ENCODE results near the gene DZIP1.

The DZIP1 gene

DNA sequence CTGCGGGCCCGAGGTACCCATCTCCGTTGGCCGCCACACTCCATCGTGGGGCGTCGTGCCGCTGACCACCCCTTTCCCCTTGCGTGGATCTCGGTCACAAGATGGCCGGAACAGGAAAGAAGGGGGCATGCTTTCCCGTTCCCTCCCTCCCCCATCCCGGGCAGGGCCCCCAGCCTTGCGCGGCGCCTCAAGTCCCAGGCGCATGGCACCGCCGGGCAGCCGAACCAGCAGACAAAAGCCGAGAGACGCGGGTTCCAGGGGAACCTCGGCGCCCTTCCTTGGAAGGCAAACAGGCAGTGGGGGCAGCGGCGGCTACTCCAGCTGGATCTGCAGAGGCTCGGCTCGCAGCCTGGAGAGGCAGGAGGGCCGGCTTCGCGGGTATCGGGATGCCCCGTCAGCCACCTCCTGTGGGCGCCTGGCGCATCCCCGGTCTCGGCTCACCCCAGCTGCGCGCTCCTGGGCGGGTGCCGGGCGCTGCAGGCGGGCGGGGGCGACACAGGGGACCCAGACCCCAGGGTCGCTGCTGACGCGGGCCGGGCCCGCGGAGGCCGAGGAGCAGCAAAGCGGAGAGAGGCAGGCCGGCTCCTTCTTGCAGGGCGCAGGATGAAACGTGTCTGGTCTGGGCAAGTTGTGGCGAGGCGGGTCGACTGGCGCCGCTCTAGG lies 439 bp downstream of the DZIP1 start:
- no peak for DNase-seq (ENCODE audit: low read depth in 2 of 2)

DNA sequence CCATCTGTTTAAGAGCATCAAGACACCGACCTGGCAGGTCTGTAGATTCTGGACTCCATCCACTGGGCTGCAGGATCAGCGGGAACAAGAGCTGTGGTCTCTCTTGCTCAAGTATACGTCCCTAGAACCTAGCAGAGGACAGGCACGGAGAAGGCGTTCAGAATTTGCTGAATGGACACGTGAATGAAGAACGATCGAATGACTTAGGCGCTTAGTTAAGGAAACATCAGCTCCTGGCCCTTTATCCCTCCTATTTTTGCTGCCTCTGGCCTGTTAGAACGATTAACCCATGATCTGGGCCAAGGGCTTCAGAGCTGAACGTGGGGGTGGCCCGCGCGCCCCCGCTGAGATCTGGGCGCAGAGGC lies 953 bp downstream of the DZIP1 start:
- DNase-seq (ENCODE audit: low read depth in 2 of 2): no peak

DNA sequence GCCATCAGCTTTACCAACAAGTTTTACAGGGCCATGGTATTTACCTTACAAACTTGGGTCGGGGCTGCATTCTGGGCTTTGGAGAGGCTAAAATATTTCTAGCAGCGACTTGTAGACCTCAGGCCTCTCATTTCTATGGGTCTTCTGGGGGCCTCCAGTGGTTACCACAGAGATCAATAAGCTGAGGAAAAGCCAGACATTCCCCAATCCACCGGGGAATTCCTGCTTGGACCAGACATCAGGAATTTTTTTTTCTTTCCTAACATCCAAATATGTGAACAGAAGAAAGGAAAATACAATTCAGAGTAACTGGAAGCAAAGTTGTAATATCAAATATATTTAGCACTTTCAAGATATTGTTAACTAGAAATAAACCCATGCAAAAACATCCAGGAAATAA lies 1.5 kb downstream of the DZIP1 start:
- no peak for DNase-seq (ENCODE audit: low read depth in 2 of 2)

DNA sequence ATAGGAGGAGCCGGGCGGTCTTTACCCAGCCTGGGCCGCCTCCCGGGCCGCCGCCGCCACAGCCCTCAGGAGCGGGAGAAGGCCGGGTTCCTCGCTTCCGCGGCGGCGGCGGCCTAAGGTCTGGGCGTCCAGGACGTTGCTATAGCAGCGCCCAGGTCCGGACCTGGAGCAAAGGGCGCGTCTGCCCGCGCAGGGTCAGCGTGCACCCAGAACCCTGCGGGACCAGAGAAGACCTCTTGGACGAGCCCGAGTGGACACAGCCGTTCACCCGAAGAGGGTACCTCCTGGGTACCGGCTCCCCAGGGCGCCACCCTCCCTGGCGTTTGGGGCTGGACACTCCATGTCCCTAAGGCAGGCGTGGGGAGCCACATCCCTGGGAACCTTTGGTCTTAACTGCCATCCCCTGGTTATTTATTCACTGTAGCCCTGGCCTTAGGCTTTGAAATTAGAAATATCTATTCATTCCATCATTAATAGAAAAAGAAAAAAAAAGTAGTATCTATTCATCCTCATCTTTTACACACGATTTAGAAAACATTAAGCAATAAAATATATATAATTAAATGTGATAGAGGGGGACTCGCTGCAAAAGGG lies 2.4 kb downstream of the DZIP1 start:
- no peak for DNase-seq (ENCODE audit: low read depth in 2 of 2)

DNA sequence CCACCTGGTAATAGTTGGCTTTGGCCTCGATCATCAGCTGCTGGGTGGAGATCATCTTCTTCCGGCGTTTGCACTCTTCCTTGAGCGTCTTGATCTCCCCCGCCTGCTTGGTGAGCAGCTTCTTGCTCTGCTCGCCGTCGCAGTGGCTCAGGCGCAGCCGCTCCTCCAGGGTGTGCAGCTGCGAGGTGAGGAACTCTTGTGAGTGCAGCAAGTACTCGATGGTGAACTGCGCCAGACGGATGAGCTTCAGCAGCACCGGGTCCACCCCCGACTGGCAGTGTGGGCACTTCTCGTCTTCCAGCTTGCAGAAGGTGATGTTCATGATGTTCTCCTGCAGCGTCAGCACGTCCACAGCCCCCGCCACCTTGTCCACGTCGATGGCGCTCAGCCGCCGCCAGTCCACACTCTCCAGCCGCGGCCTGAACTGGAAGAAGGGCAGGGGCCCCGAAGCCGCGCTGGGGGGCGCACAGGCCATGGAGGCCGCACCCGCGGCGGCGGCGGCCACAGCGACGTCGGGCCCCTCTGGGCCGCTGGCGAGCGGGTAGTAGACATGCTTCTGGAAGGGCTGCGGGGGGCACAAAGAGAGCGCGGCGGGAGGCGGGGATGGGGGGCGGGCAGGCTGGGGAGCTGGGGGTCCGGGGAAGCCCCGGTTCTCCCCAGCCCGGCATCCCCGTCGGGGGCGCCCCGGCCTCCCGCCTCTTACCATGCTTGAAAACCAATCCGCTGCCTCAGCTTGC lies 3.0 kb downstream of the DZIP1 start:
- no peak for DNase-seq (ENCODE audit: low read depth in 2 of 2)

DNA sequence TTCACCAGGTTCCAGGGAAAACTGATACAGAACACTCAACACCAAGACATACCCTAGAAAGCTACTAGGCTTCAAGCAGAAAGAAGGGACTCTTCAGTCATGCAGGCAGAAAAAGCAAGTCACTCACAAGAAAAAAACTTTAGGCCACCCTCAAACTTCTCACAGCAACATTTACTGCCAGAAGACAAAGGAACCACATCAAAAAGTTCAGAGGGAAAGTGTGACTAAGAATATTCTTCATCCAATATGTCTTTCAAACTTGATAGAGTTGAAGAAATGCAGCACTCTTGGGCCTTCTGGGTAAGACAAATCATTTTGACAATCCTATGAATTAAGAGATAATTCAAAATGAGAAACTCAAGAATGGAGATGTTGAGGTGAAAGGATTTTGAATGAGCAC lies 7.7 kb downstream of the DZIP1 start:
- no peak for DNase-seq (ENCODE audit: low read depth in 2 of 2)

DNA sequence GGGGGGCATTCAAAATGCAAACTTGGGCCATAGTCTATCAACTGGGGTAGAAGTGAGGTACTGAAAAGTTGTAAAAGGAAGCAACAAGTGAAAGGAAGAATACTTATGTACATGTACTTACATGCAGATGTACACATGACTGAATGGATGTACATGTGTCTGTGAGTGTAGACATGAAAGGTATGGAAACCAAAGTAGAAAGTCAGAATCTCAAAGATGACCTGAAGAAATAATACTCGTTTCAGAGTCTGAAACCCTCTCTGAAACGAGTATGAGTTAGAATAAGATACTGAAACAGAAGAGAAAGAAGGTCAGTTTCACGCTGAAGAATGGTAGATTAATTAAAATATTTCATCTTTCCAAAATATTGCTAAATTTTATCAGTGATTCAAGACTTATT lies 13.9 kb downstream of the DZIP1 start:
- DNase-seq (ENCODE audit: low read depth in 2 of 2): no peak

DNA sequence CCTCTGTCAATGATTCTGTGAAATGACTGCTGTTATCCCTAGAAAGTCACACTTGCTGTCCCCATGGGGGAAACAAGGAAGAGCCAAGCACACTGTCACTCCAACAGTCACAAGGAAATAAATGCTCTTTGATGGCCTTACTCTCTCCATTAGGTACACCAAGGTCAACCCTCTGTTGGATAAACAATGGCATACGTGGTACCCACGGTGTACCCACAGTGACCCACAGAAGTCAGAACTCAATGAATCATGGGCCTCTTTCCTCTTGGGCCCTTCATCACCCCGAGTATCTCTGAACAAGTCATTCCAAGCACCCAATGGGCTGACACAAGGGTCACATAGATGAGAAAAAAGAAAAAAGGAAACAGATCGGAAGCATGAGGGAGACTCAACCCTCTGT lies 15.4 kb downstream of the DZIP1 start:
- DNase-seq (ENCODE audit: low read depth in 2 of 2): no peak

DNA sequence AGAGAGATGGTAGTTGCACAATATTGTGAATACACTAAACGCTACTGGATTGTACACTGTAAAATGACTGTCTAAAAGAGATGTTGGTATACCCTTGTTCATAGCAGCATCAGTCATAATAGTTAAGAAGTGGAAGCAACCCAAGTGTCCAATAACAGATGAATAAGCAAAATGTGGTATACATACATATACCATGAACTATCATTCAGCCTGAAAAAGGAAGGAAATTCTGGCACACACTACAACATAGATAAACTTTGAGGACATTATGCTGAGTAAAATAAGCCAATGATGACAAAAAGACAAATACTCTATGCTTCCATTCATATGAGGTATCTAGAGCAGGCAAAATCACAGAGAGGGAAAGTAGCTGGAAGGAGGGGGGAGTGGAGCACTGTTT lies 16.0 kb downstream of the DZIP1 start:
- no peak for DNase-seq (ENCODE audit: low read depth in 2 of 2)

DNA sequence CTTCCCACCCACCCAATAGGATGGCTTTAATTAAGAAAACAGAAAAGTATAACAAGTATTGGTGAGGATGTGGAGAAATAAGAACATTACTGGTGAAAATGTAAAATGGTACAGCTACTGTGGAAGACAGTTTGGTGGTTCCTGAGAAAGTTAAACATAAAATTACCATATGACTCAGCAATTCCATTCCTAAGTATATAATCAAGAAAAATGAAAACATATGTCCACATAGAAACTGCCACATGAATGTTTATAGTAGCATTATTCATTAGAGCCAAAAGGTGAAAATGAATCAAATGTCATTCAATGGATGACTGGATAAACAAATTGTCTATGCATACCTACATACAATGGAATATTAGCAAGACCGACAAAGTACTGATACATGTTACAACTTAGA lies 16.9 kb downstream of the DZIP1 start:
- DNase-seq (ENCODE audit: low read depth in 2 of 2): no peak

DNA sequence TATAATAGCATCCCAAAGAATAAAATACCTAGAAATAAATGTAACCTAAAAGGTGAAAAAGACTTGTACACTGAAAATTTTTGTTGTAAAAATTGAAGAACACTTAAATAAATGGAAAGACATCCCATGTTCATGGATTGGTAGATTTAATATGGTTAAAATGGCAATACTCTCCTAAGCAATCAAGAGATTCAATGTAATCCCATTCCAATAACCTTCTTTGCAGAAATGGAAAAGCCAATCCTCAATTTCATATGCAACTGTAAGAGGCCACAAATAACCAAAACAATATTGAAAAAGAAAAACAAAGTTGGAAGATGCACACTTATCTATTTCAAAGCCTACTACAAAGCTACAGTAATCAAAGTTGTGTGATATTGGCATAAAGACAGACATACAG lies 17.7 kb downstream of the DZIP1 start:
- DNase-seq (ENCODE audit: low read depth in 2 of 2): no peak

DNA sequence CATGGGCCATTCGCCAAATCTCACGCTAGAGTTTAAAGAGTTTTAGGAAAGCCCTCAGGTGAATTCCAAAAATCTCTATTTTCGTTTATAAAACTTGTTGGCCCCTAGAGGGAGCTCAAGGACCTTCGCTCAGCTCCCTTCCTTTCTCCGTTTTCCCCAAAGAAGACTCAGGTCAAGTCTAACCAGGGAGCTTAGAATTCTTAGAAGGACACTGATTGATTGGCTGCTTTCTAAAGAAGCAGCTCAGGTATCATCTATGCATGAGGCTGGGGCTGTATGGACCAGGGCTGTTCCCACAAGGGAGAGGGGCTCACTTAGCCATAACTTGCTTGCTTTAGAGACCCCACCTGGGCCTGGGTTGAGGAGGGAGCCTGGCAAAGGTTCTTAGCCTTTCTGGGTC lies 20.5 kb downstream of the DZIP1 start:
- DNase-seq (ENCODE audit: low read depth in 2 of 2): no peak

DNA sequence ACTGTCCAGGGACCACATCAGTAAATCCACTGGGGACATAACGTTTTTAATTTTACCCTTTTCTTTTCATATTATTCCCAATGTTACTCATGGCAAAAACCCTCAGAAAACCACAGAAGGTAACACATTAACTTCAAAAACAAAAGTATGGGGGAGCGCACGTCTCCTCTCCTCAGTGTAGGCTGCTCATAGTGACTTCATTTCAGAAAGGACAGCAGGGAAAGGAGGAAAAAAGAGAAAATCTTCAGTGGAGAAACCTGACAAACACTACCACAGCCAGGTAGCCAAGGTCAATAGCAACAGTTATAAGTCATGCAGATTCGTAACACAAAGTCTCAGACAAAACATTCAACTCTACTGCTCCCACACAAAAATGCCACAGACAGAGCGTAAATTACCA lies 21.4 kb downstream of the DZIP1 start:
- no peak for DNase-seq (ENCODE audit: low read depth in 2 of 2)

DNA sequence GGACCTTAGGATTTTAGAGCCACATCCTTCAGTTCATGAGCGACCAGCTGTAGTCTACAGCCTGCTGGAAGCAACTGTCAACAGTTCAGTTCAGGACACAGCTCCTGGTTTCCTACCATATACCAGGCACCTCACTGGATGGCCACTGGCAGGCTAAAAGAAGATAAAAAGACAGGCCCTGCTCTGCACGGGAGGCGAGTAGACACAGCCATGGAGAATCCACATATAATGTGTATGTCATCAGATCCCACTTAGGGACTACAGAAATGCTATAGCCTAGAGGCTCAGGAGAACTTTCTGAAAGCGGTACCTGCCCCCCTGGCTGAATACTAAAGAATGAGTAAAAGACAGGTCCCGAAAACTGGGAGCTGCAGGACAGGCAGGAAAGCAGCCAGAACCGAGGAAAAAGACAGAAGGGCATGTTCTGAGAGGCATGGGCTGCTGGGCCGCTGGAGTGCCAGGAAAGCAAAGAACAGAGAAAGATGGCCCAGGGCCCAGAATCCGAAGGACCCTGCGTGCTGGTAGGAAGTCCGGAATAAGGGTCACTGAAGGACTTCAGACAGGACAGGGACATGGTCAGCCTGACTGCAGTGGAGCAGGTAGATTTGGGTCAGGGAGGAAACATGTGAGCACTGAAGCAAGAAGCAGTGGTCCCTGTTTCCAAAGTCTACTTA lies 23.5 kb downstream of the DZIP1 start:
- DNase-seq (ENCODE audit: low read depth in 2 of 2): no peak

DNA sequence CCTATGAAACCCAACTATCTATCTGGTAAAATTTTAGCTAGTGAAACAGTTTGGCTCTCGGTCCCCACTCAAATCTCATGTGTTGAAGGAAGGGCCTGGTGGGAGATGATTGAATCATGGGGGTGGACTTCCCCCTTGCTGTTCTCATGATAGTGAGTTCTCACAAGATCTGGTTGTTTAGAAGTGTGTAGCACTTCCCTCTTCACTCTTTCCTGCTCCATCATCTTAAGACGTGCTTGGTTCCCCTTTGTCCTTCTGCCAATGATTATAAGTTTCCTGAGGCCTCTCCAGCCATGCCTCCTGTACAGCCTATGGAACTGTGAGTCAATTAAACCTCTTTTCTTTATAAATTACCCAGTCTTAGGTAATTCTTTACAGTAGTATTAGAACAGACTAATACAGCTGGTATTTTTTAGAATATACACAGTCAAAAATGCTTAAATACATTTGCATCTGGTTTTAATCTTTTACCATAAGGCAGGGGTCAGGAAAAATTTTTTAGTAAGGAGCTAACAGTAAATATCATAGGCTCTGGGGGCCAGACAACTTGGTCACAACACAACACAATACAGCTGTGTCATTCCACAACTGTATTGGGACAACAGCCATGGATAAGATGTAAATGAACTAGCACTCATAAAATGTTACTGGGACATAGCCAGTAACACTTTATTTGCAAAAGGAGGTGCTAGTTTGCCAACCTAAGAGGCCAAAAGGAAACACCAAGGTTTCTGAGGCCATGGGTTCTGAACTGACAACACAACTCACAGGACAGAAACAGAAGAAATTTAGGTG lies 24.3 kb downstream of the DZIP1 start:
- no peak for DNase-seq (ENCODE audit: low read depth in 2 of 2)

DNA sequence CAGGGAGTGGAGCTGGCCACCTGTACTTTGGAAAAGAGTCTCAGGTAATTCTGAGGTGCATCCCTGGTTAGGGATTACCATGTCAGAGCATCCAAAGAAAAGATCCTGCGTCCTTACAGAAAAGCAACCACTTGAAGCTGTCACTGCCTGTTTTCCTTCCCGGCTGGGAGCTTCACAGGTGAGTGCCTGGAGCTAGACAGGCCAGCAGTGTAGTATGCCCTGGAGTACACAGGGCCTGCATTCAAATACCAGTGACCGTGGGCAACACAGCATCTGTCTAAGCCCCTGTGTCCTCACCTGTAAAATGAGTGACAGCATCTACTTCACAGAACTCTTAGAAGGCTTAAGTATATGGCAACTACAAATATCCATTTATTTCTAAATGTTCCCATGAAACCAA lies 29.0 kb downstream of the DZIP1 start:
- DNase-seq (ENCODE audit: low read depth in 2 of 2): no peak

DNA sequence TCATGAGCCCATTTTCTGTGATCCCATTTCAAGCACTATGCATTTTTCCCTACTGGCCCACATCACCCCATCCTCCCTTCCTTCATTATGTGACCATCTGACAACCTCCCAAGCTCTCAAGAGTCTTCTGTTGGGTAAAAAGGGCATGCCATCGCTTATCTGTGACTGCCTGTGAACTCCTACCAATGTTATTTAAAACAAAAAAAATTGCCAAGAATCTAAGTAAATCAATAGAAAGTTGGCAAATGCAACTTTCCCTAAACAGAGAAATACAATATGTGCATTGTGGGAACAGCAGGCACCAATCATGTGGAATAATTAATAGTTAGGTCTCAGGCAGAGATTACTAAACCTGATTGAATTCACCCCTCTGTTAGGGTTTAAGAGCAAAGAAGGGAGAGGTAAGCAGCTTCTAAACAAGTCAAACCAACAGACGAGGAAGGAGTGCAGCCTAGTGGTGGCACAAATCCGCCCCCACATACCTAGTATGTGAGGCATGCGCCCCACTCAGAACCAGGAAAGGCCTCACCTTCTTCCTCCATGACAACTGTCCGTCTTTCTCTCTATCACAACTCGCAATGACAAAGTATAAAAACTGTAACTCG lies 29.8 kb downstream of the DZIP1 start:
- DNase-seq (ENCODE audit: low read depth in 2 of 2): no peak

DNA sequence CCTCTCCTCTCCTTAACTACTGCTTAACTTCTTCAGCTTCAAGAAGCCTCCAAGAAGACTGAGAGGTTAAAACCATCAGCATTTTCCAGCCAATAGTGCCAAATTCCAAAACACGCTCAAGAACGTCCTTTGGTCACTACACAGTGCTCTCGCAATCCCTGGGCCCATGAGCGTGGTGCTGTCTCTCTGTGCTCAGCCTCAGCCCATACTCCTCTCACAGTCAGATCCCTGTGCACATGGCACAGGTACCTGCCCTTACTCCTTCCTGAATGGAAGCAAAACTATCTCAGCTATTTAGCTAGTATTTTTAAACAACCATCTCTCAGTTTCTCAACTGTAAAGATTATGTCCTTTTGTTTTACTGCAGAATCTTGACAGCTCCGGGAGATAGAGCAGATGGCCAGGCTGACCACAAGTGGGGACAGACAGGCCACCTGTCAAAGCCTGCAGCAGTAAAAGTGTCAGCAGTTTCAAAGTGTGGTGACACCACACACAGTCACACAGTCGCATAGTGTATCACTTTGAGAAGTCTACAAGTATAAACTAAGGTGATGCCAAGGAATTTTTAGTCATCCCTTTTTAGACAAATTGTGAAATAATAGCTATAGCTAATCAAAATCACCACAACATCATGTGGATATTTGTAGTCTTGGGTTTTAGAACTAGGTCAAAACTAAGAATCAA lies 35.7 kb downstream of the DZIP1 start:
- no peak for DNase-seq (ENCODE audit: low read depth in 2 of 2)

DNA sequence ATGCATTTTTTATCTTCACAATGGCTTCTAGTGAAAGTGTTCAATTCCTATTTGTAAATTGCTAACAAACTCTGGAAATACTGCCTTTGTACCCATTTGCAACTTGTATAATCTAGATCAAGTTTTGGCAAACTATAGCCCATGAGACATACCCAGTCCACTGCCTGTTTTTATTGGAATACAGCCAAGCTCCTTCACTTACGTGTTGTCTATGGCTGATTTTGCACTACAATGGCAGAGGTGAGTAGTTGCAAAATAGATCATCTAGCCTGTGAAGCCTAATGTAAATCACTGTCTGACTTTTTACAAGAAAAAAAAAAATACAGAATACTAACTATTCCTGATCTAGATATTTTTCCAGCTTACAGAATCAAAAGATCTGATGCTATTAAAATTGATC lies 37.1 kb downstream of the DZIP1 start:
- no peak for DNase-seq (ENCODE audit: low read depth in 2 of 2)

DNA sequence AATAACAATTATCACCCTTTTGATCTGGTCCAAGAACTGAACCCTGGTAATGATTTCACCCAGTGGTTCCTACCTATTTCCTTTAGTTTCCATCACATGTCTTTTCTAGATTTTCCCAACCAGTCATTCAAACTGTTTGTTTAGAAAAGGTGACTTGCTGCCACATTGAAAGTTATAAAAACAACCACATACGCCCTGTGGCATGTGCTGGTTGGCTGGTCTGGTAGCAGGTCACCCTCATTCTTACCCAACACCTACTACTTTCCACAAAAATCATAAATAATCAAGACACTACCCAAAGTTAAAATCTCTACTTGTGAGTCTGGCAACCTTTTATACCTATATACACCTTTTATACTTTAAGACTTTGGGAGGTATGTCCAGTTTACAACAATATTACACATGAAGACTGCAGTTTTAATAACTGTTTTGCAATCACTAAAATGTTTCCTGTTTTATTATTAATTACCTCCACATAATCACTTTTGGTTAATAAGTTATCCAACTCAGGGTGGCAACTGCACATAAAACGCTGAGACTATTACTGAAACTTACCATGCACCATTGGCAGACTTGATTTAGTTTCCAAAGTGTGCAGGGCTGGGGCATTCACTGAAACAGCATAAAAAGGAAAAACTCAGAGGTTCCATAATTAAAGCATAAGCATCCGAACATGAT lies 38.9 kb downstream of the DZIP1 start:
- DNase-seq (ENCODE audit: low read depth in 2 of 2): no peak

DNA sequence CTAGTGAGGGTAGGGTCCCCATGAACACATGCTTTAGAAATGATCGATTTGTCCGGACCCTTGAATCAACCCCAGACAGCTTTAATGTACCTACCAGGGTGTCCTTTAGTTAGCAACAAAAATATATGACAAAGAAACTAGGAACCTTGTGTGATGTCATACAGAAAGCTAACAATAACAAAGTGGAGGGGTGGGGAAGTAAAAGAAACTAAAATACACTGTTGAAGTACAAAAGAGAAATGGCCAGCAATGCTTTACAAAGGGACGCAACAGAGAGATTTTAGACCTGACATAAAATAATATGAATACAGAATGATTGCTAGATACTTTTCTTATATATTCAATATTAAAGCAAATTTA lies 40.0 kb downstream of the DZIP1 start:
- DNase-seq (ENCODE audit: low read depth in 2 of 2): no peak
